Spleen (tissue), 7 donors: ENCODE measurements around the gene AFF4.

Source experiments
- POLR2A ChIP-seq, 3 donors: fragments of 450-650 bp; IDR thresholded peaks; one replicate each; pipeline ENCODE4 v1.5.1; 2017; ENCODE audit warnings: antibody characterized with exemption in 3 of 3, mild to moderate bottlenecking in 1 of 3
- POLR2AphosphoS5 ChIP-seq, 3 donors: sonication (generic); formaldehyde crosslinking; IDR thresholded peaks; one replicate each; pipeline ENCODE4 v1.5.1; 2017; ENCODE audit warnings: antibody characterized with exemption in 3 of 3
- TF ChIP-seq, protein P1 (sequence below), 11 experiments: fragments of 200-600 bp in 7 of 11; fragments of 450-650 bp in 4 of 11; sonication (generic) in 4 of 11; IDR thresholded peaks in 8 of 11; conservative IDR thresholded peaks in 3 of 11; 1 replicate in 7 of 11; 2 replicates in 4 of 11; pipeline versions ENCODE4 v1.4.0 to v1.8.0; 2016 to 2021; ENCODE audit warnings: antibody characterized with exemption in 11 of 11, inconsistent platforms in 4 of 11, mild to moderate bottlenecking in 1 of 11
- donor health status: DM: no; HTN: no; CAD: no; lungs with moderate emphysema.
- donor health status: DM: no; HTN: no; CAD: no.
- donor health status: DM: no; HTN: no; CAD: no.

DNA sequence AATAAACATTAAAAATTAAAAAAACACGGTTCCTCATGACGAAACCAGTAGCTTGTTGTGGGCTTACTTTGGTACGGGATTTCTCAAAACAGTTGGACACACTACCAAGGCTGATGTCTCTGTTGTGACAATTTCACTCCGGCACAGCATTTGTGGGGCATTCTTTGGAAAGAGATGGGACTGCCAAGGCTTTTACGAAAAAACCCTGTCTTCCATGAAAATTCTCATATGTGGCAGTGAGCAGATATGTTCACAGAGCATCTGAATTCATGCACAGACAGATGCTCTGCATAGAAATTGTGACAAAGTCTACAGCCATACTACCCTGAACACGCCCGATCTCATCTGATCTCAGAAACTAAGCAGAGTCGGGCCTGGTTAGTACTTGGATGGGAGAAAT, 115.2 kb downstream of the AFF4 start:
- TF ChIP-seq, protein P1, sequence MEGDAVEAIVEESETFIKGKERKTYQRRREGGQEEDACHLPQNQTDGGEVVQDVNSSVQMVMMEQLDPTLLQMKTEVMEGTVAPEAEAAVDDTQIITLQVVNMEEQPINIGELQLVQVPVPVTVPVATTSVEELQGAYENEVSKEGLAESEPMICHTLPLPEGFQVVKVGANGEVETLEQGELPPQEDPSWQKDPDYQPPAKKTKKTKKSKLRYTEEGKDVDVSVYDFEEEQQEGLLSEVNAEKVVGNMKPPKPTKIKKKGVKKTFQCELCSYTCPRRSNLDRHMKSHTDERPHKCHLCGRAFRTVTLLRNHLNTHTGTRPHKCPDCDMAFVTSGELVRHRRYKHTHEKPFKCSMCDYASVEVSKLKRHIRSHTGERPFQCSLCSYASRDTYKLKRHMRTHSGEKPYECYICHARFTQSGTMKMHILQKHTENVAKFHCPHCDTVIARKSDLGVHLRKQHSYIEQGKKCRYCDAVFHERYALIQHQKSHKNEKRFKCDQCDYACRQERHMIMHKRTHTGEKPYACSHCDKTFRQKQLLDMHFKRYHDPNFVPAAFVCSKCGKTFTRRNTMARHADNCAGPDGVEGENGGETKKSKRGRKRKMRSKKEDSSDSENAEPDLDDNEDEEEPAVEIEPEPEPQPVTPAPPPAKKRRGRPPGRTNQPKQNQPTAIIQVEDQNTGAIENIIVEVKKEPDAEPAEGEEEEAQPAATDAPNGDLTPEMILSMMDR (IDR thresholded peaks at IDR 0.05 in 8 of 11, conservative IDR thresholded peaks at IDR 0.05 in 3 of 11) = no peak
- TF ChIP-seq POLR2A (IDR thresholded peaks at IDR 0.05) (no peak), POLR2AphosphoS5 (IDR thresholded peaks at IDR 0.05) (no peak)
